OCI-LY7 (cell line): ENCODE data around the gene ANKRD34B. TPM values are rescaled to one million over a fixed set of nuclear protein-coding genes. Genes with fewer than 3 reads are reported as not detected.

Experiments
- Bru-seq: library from RNA; stranded (reverse); fragments of 400-500 nt; gene quantifications from one replicate; lab custom pipeline; 2021; lab: Mats Ljungman, UMichigan
- BruChase-seq, 2 experiments: library from RNA; stranded (reverse); fragments of 400-500 nt; gene quantifications; one replicate each; lab custom pipeline; 2021; lab: Mats Ljungman, UMichigan
- BruUV-seq: library from RNA; stranded (reverse); fragments of 400-500 nt; replicated peaks from 2 replicates; lab custom pipeline; 2021; lab: Mats Ljungman, UMichigan
- CTCF ChIA-PET: fragments of 300-600 bp; sonication (Branson Sonifier 250); formaldehyde crosslinking; loops from one replicate; lab custom pipeline; 2022; ENCODE audit warnings: antibody characterized with exemption; ENCODE audit not compliant: unreplicated experiment; lab: Charles Lee
- POLR2A ChIA-PET: fragments of 300-600 bp; sonication (Branson Sonifier 250); formaldehyde crosslinking; loops from one replicate; lab custom pipeline; 2022; ENCODE audit warnings: antibody characterized with exemption; lab: Charles Lee
- DNase-seq: peaks from one replicate; pipeline ENCODE4 v3.0.0-alpha.2; 2015; ENCODE audit warnings: low spot score
- H2AFZ ChIP-seq: fragments of 200-600 bp; sonication (generic), shearing (Covaris generic); 2 replicates; pipeline ENCODE4 v1.6.1; 2014; ENCODE audit warnings: mild to moderate bottlenecking, antibody characterized with exemption, low read length, moderate library complexity
- H3K27ac ChIP-seq: fragments of 200-600 bp; sonication (generic); 2 replicates; pipeline ENCODE4 v1.5.1; 2014; ENCODE audit warnings: mixed run types, low read depth, mild to moderate bottlenecking, moderate library complexity, low read length, inconsistent platforms; ENCODE audit not compliant: poor library complexity, severe bottlenecking
- H3K36me3 ChIP-seq: fragments of 200-600 bp; sonication (generic); 2 replicates; pipeline ENCODE4 v1.6.1; 2014; ENCODE audit warnings: mild to moderate bottlenecking, antibody characterized with exemption, low read length, moderate library complexity, mixed read lengths; ENCODE audit not compliant: insufficient read depth
- H3K4me1 ChIP-seq: fragments of 200-600 bp; sonication (generic); 2 replicates; pipeline ENCODE4 v1.5.1; 2014; ENCODE audit warnings: mild to moderate bottlenecking, low read length; ENCODE audit not compliant: insufficient read depth, poor library complexity, severe bottlenecking
- H3K4me2 ChIP-seq: fragments of 200-600 bp; sonication (generic); 2 replicates; pipeline ENCODE4 v1.6.1; 2014; ENCODE audit warnings: mild to moderate bottlenecking, low read length
- H3K4me3 ChIP-seq: fragments of 200-600 bp; sonication (generic); 2 replicates; pipeline ENCODE4 v1.5.1; 2014; ENCODE audit warnings: mild to moderate bottlenecking, low read depth, low read length; ENCODE audit not compliant: poor library complexity, severe bottlenecking
- H3K79me2 ChIP-seq: fragments of 200-600 bp; sonication (generic); 2 replicates; pipeline ENCODE4 v1.6.1; 2016; ENCODE audit warnings: low read depth, mild to moderate bottlenecking, low read length, moderate library complexity, mixed read lengths; ENCODE audit not compliant: insufficient read depth
- H3K9me2 ChIP-seq: fragments of 200-600 bp; sonication (generic); 2 replicates; pipeline ENCODE4 v1.6.1; 2016; ENCODE audit warnings: mild to moderate bottlenecking, low read length, mixed read lengths; ENCODE audit not compliant: insufficient read depth
- H3K9me3 ChIP-seq: fragments of 200-600 bp; sonication (generic); 2 replicates; pipeline ENCODE4 v1.6.1; 2014; ENCODE audit warnings: mild to moderate bottlenecking, mixed run types, low read length, mixed read lengths
- H4K20me1 ChIP-seq: fragments of 200-600 bp; sonication (generic); 2 replicates; pipeline ENCODE4 v1.6.1; 2014; ENCODE audit warnings: mild to moderate bottlenecking, antibody characterized with exemption, low read length, moderate library complexity, mixed read lengths; ENCODE audit not compliant: insufficient read depth
- CTCF ChIP-seq: fragments of 200-600 bp; sonication (generic); conservative IDR thresholded peaks from 2 replicates; pipeline ENCODE4 v1.5.1; 2014; ENCODE audit warnings: mild to moderate bottlenecking, antibody characterized with exemption, low read length, moderate library complexity, mixed read lengths
- EZH2phosphoT487 ChIP-seq: fragments of 200-600 bp; sonication (generic); IDR thresholded peaks from 2 replicates; pipeline ENCODE4 v1.6.1; 2018; ENCODE audit warnings: low read depth, borderline replicate concordance, mild to moderate bottlenecking, mixed run types, antibody characterized with exemption, low read length, moderate library complexity, mixed read lengths
- intact Hi-C: fragments of 100-400 bp; cut with micrococcal nuclease; formaldehyde crosslinking; loops from one replicate; pipeline ENCODE4 v1.10.0; 2022; ENCODE audit not compliant: unreplicated experiment
- long read RNA-seq: library from polyadenylated mRNA; stranded (forward); transcript quantifications from one replicate; pipeline ENCODE4 v2.0.0, GENCODE V29; 2022
- total RNA-seq, 2 experiments: library from RNA; depleted of rRNA in 1 of 2; stranded (reverse); fragments of >200 nt in 1 of 2; shearing (Covaris generic) in 1 of 2; gene quantifications; 2 replicates each; pipeline ENCODE4 v1.2.3, GENCODE V29; 2014 to 2022

Gene ANKRD34B
- total RNA-seq (2014; rRNA removed; shearing (Covaris generic)) (not detected in 2 replicates), total RNA-seq (2022) (not detected in 2 replicates), Bru-seq, nascent RNA (not detected), BruChase-seq, experiment 1, labeled RNA remaining after a 6-hour chase (not detected), BruChase-seq, experiment 2, labeled RNA remaining after a 2-hour chase (not detected)
- long read RNA-seq = 0 reads

DNA sequence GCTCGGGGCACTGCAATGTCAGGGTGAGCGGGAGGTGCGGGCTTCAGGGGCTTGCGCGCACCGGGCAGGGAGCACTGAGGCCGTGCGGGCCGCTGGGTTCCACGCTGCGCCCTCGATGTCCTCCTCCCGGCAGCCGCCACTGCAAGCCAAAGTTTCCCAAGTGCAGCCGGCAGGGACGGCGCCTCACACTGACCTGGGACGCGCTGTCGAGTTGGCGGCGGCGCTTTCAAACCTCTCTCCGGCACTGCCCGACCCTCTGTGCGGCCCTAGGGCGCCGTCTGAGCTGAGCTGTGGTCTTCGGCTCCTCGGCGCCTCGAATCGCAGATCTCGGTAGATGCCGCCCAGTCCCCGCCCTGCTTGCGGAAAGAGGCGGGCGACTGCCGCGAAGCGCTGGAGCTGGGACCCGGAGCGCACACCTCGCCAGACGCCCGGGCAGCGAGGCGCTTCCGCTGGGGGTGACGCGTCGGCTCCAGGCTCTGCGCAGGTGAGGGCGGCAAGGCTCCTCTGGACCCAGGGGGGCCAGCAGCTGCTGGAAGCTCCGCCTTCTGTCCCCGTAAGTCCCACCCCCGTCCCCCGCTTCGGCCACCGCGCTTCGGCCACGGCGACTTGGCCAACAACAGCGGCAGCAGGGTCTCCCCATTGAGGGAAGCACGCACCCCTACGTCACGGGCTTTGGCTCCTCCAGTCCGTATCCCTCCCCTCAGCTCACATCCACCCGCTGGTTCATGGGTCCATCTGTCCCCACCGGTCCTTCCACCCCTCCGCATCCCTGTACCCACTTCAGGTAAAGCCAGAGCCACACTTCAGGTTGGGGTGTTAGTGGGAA lies at the start of gene ANKRD34B:
Gene ANKRD34B (minus strand): TSS at position 320 of the 826 bp plus-strand sequence. CDS start 10,261 bp downstream, outside the sequence.
- no peak for TF ChIP-seq EZH2phosphoT487
- TF ChIP-seq CTCF = no peak
- Histone ChIP-seq H3K9me3 (no peaks in the 10 kb centered on the region), H3K79me2 (no peaks in the 10 kb centered on the region), H3K36me3 (no peaks in the 10 kb centered on the region), H3K27ac (no peak within 1 kb of the TSS), H3K4me3 (no peak within 1 kb of the TSS), H3K4me2 (no peak within 1 kb of the TSS), H3K4me1 (no peaks in the 10 kb centered on the region), H4K20me1 (no peaks in the 10 kb centered on the region), H3K9me2 (no peaks in the 10 kb centered on the region), H2AFZ (no peak within 1 kb of the TSS)
- CTCF ChIA-PET = no interaction called here
- no peak for DNase-seq
- POLR2A ChIA-PET = no interaction called here
- no TSS peak for BruUV-seq
- intact Hi-C loops = no loop called here

GRCh38 chr5:80619086-80619485 lies 49.0 kb upstream of the ANKRD34B start:
- H3K27ac ChIP-seq = no peak overlapping the region
- H3K79me2 ChIP-seq = no peaks in the 10 kb centered on the region
- POLR2A ChIA-PET = no interaction called here
- H3K36me3 ChIP-seq = peaks cover 62% of the 10 kb centered on the region
- H4K20me1 ChIP-seq = no peaks in the 10 kb centered on the region
- H3K4me1 ChIP-seq = no peaks in the 10 kb centered on the region
- DNase-seq = no peak
- H3K4me2 ChIP-seq = no peak overlapping the region
- TF ChIP-seq CTCF = no peak
- no peak for TF ChIP-seq EZH2phosphoT487
- no peaks in the 10 kb centered on the region for H3K9me2 ChIP-seq
- CTCF ChIA-PET = no interaction called here
- H3K9me3 ChIP-seq = no peaks in the 10 kb centered on the region
- intact Hi-C loops = no loop called here
- H2AFZ ChIP-seq = no peak overlapping the region
- no TSS peak for BruUV-seq
- no peak overlapping the region for H3K4me3 ChIP-seq

- Histone ChIP-seq H3K9me3 (no peaks in the 10 kb centered on the region), H3K27ac (no peak overlapping the region), H2AFZ (no peak overlapping the region), H3K4me3 (no peak overlapping the region), H3K36me3 (peaks cover 62% of the 10 kb centered on the region), H4K20me1 (no peaks in the 10 kb centered on the region), H3K9me2 (no peaks in the 10 kb centered on the region), H3K4me1 (no peaks in the 10 kb centered on the region), H3K79me2 (no peaks in the 10 kb centered on the region), H3K4me2 (no peak overlapping the region)
- no TSS peak for BruUV-seq
- TF ChIP-seq CTCF (no peak), EZH2phosphoT487 (no peak)
- ChIA-PET POLR2A (interaction anchor here (0.6 kb wide), 1 partner anchor 45 kb away, joined by 4 read pairs; no protein-coding TSS in a partner anchor), CTCF (no interaction called here)
- intact Hi-C loops = no loop called here
- no peak for DNase-seq
These were observed 48.4 kb upstream of the ANKRD34B start for GRCh38 chr5:80618438-80618837.
